ENCODE data around the gene SCGB1D1. TPM values are rescaled to one million over a fixed set of nuclear protein-coding genes. Genes with fewer than 3 reads are reported as not detected.

Gene SCGB1D1
- total RNA-seq, 1 experiment from 2014 or later = not detected

- Mint-ChIP-seq H3K4me1 (0 out of 2 replicates have a peak, but pooled peaks cover 1% of the 10 kb centered on the region), H3K27ac (no peak overlapping the region), H3K9me3 (no peaks in the 10 kb centered on the region), H3K4me3 (no peak overlapping the region), H3K27me3 (ENCODE audit: low read depth) (peaks cover 3% of the 10 kb centered on the region), H3K36me3 (no peaks in the 10 kb centered on the region)
- TF ChIP-seq FOXP1 (CRISPR knock-in tag; IDR thresholded peaks at IDR 0.05; ENCODE audit: borderline replicate concordance) (no peak), E2F5 (CRISPR knock-in tag; IDR thresholded peaks at IDR 0.05) (no peak), TP53 (CRISPR knock-in tag; IDR thresholded peaks at IDR 0.05) (no peak), ESRRA (CRISPR knock-in tag; IDR thresholded peaks at IDR 0.05; ENCODE audit: borderline replicate concordance) (no peak), ZNF219 (CRISPR knock-in tag; IDR thresholded peaks at IDR 0.05; ENCODE audit: borderline replicate concordance) (no peak), FOXJ3 (CRISPR knock-in tag; IDR thresholded peaks at IDR 0.05; ENCODE audit: borderline replicate concordance) (no peak), NR3C1 (CRISPR knock-in tag; conservative IDR thresholded peaks at IDR 0.05; ENCODE audit: low read depth) (no peak), E2F4 (CRISPR knock-in tag; IDR thresholded peaks at IDR 0.05; ENCODE audit: borderline replicate concordance, low read depth) (no peak), JAZF1 (CRISPR knock-in tag; IDR thresholded peaks at IDR 0.05) (no peak), IRF2 (CRISPR knock-in tag; IDR thresholded peaks at IDR 0.05; ENCODE audit: borderline replicate concordance, low read depth) (no peak)
- ATAC-seq (no peak), DNase-seq (ENCODE audit: low spot score) (no peak)
- ChIA-PET POLR2A (interaction anchor here (0.6 kb wide), 1 partner anchor 664 kb away, joined by 12 read pairs; no protein-coding TSS in a partner anchor), CTCF (interaction anchor here (1.4 kb wide), 1 partner anchor 51 kb away, joined by 3 read pairs; no protein-coding TSS in a partner anchor)
Observed at GRCh38 chr11:62166371-62166770, 23.6 kb upstream of the SCGB1D1 start.

- no peak for ATAC-seq
- ChIA-PET POLR2A (no interaction called here), CTCF (interaction anchor here (0.6 to 0.7 kb wide), 2 partner anchors 88 to 155 kb away, joined by 3 read pairs; no protein-coding TSS in a partner anchor)
- H3K36me3 Mint-ChIP-seq = no peaks in the 10 kb centered on the region
- no peak overlapping the region for H3K27ac Mint-ChIP-seq
- H3K4me1 Mint-ChIP-seq = 0 out of 2 replicates have a peak, but pooled peaks cover 3% of the 10 kb centered on the region
- no peak for TF ChIP-seq PRRX2 (CRISPR knock-in tag; IDR thresholded peaks at IDR 0.05)
- no peak for TF ChIP-seq IRF2 (CRISPR knock-in tag; IDR thresholded peaks at IDR 0.05; ENCODE audit: borderline replicate concordance, low read depth)
- no peak for TF ChIP-seq CDX4 (CRISPR knock-in tag; IDR thresholded peaks at IDR 0.05; ENCODE audit: borderline replicate concordance)
- H3K4me3 Mint-ChIP-seq = no peak overlapping the region
- no peak for DNase-seq (ENCODE audit: low spot score)
- no peaks in the 10 kb centered on the region for H3K9me3 Mint-ChIP-seq
- H3K27me3 Mint-ChIP-seq (ENCODE audit: low read depth) = peaks cover 10% of the 10 kb centered on the region
Observed at GRCh38 chr11:62169448-62169847, 20.6 kb upstream of the SCGB1D1 start.

- Mint-ChIP-seq H3K9me3 (no peaks in the 10 kb centered on the region), H3K4me1 (0 out of 2 replicates have a peak, but pooled peaks cover 3% of the 10 kb centered on the region), H3K4me3 (no peak overlapping the region), H3K27ac (no peak overlapping the region), H3K36me3 (no peaks in the 10 kb centered on the region), H3K27me3 (ENCODE audit: low read depth) (peaks cover 11% of the 10 kb centered on the region)
- POLR2A ChIA-PET = no interaction called here
- ATAC-seq = no peak
- CTCF ChIA-PET = no interaction called here
- DNase-seq (ENCODE audit: low spot score) = no peak
- no peak for TF ChIP-seq CREM (CRISPR knock-in tag; IDR thresholded peaks at IDR 0.05)
- no peak for TF ChIP-seq MAX (CRISPR knock-in tag; IDR thresholded peaks at IDR 0.05)
- no peak for TF ChIP-seq ZNF671 (CRISPR knock-in tag; IDR thresholded peaks at IDR 0.05)
- no peak for TF ChIP-seq KAT7 (CRISPR knock-in tag; IDR thresholded peaks at IDR 0.05; ENCODE audit: borderline replicate concordance)
- TF ChIP-seq GABPB1 (CRISPR knock-in tag; IDR thresholded peaks at IDR 0.05) = no peak
- TF ChIP-seq FOXP1 (CRISPR knock-in tag; IDR thresholded peaks at IDR 0.05; ENCODE audit: borderline replicate concordance) = no peak
- no peak for TF ChIP-seq IRF1 (CRISPR knock-in tag; IDR thresholded peaks at IDR 0.05)
- no peak for TF ChIP-seq ZNF425 (CRISPR knock-in tag; conservative IDR thresholded peaks at IDR 0.05)
- no peak for TF ChIP-seq ATF1 (CRISPR knock-in tag; IDR thresholded peaks at IDR 0.05)
- TF ChIP-seq USF1 (CRISPR knock-in tag; IDR thresholded peaks at IDR 0.05) = no peak
Observed at GRCh38 chr11:62169935-62170334, 20.1 kb upstream of the SCGB1D1 start.

Measured in WTC11 (cell line).